Neural cell (in vitro differentiated cells): ENCODE results near the gene CHD6.

ENCODE experiments used
- EP300 ChIP-seq: fragments of 450-650 bp; conservative IDR thresholded peaks from 2 replicates; pipeline ENCODE4 v1.6.1; 2014; ENCODE audit warnings: antibody characterized with exemption, mild to moderate bottlenecking, moderate library complexity; ENCODE audit not compliant: poor library complexity, severe bottlenecking
- EZH2 ChIP-seq: fragments of 200-600, 300-800 bp; shearing (Covaris generic), sonication (generic); IDR thresholded peaks from 2 replicates; pipeline ENCODE4 v1.6.1; 2014; ENCODE audit warnings: antibody characterized with exemption, low read length, borderline replicate concordance, mild to moderate bottlenecking; ENCODE audit not compliant: insufficient read depth, poor library complexity, severe bottlenecking
- POLR2AphosphoS5 ChIP-seq: IDR thresholded peaks from 2 replicates; pipeline ENCODE4 v1.6.1; 2012
- RAD21 ChIP-seq: fragments of 450-650 bp; conservative IDR thresholded peaks from 2 replicates; pipeline ENCODE4 v1.6.1; 2014; ENCODE audit warnings: antibody characterized with exemption, mild to moderate bottlenecking, moderate library complexity
- SMC3 ChIP-seq: fragments of 450-650 bp; conservative IDR thresholded peaks from 2 replicates; pipeline ENCODE4 v1.6.1; 2014; ENCODE audit warnings: antibody characterized with exemption, mild to moderate bottlenecking, moderate library complexity; ENCODE audit not compliant: poor library complexity
- TAF1 ChIP-seq: IDR thresholded peaks from 2 replicates; pipeline ENCODE4 v1.6.1; 2012; ENCODE audit warnings: low read depth
- TF ChIP-seq, protein P1 (sequence below): fragments of 450-650 bp; IDR thresholded peaks from 2 replicates; pipeline ENCODE4 v1.5.1; 2014; ENCODE audit warnings: antibody characterized with exemption, mild to moderate bottlenecking, moderate library complexity; ENCODE audit not compliant: poor library complexity, severe bottlenecking

- TF ChIP-seq, protein P1, sequence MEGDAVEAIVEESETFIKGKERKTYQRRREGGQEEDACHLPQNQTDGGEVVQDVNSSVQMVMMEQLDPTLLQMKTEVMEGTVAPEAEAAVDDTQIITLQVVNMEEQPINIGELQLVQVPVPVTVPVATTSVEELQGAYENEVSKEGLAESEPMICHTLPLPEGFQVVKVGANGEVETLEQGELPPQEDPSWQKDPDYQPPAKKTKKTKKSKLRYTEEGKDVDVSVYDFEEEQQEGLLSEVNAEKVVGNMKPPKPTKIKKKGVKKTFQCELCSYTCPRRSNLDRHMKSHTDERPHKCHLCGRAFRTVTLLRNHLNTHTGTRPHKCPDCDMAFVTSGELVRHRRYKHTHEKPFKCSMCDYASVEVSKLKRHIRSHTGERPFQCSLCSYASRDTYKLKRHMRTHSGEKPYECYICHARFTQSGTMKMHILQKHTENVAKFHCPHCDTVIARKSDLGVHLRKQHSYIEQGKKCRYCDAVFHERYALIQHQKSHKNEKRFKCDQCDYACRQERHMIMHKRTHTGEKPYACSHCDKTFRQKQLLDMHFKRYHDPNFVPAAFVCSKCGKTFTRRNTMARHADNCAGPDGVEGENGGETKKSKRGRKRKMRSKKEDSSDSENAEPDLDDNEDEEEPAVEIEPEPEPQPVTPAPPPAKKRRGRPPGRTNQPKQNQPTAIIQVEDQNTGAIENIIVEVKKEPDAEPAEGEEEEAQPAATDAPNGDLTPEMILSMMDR = no peak
- TF ChIP-seq RAD21 (no peak), SMC3 (no peak), EZH2 (no peak), EP300 (no peak), POLR2AphosphoS5 (no peak), TAF1 (no peak)
Measured at GRCh38 chr20:41655962-41656618, 37.9 kb upstream of the CHD6 start.
